Measurements from ENCODE around the gene LNP1. TPM values are rescaled to one million over a fixed set of nuclear protein-coding genes. Genes with fewer than 3 reads are reported as not detected.

The LNP1 gene
- total and polyA plus RNA-seq, 2 of the 13 experiments (the other 11 are each of a cell fraction or from before 2014, with no cell fraction given) = 3.6 to 7.0 TPM

DNA sequence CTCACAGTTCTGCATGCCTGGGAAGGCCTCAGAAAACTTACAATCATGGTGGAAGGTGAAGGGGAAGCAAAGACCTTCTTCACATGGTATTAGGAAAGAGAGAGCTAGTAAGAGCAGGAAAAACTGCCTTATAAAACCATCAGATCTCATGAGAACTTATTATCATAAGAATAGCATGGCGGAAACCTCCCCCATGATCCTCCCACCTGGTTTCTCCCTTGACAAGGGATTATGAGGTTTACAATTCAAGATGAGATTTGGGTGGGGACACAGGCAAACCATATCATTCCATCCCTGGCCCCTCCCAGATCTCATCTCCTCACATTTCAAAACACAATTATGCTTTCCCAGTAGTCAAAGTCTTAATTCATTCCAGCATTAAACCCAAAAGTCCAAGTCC, 56.5 kb downstream of the LNP1 start:
- POLR2A ChIA-PET = no interaction called here
- Histone ChIP-seq H3K9ac (ENCODE audit: insufficient read depth, low read depth, low read length) (no peak overlapping the region), H3K9me3 (ENCODE audit: low read length) (no peaks in the 10 kb centered on the region), H3K4me1 (ENCODE audit: insufficient read depth, low read length) (no peaks in the 10 kb centered on the region), H3K4me3 (replicated peaks in 1 of 3; ENCODE audit: insufficient read depth in 1 of 3, low read depth in 2 of 3, low read length in 3 of 3) (no peak overlapping the region), H4K20me1 (ENCODE audit: insufficient read depth, low read length) (no peaks in the 10 kb centered on the region), H3K27ac (ENCODE audit: extremely low read length, insufficient read depth, low read length) (no peak overlapping the region), H3K36me3 (replicated peaks in 1 of 2; ENCODE audit: control insufficient read depth in 1 of 2, insufficient read depth in 2 of 2, low read length in 2 of 2) (no peaks in the 10 kb centered on the region), H3K4me2 (ENCODE audit: low read depth, low read length) (no peak overlapping the region), H3K27me3 (ENCODE audit: control insufficient read depth in 1 of 2, insufficient read depth in 2 of 2, low read length in 2 of 2) (no peaks in the 10 kb centered on the region), H3K79me2 (ENCODE audit: insufficient read depth, low read length) (no peaks in the 10 kb centered on the region), H2AFZ (ENCODE audit: low read length) (no peak overlapping the region)
- WGBS (ENCODE audit: low lambda C conversion rate) = 100% methylated on average over 1 of the region's 1 CpG
- no TSS peak for BruUV-seq (replicated peaks)
- CTCF ChIA-PET (ENCODE audit: low intra/inter-chr PET ratio, low total read pairs) = no interaction called here
- TF ChIP-seq RARG (CRISPR knock-in tag; IDR thresholded peaks at IDR 0.05; ENCODE audit: low read depth) = no peak
- no peak for TF ChIP-seq ZFP36L2 (CRISPR knock-in tag; IDR thresholded peaks at IDR 0.05)
- TF ChIP-seq, protein P1, sequence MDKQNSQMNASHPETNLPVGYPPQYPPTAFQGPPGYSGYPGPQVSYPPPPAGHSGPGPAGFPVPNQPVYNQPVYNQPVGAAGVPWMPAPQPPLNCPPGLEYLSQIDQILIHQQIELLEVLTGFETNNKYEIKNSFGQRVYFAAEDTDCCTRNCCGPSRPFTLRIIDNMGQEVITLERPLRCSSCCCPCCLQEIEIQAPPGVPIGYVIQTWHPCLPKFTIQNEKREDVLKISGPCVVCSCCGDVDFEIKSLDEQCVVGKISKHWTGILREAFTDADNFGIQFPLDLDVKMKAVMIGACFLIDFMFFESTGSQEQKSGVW (CRISPR knock-in tag; IDR thresholded peaks at IDR 0.05; ENCODE audit: borderline replicate concordance) = no peak
- TF ChIP-seq ZNF781 (CRISPR knock-in tag; IDR thresholded peaks at IDR 0.05; ENCODE audit: borderline replicate concordance, not compliant biosample characterization) = no peak
- TF ChIP-seq, protein P2, sequence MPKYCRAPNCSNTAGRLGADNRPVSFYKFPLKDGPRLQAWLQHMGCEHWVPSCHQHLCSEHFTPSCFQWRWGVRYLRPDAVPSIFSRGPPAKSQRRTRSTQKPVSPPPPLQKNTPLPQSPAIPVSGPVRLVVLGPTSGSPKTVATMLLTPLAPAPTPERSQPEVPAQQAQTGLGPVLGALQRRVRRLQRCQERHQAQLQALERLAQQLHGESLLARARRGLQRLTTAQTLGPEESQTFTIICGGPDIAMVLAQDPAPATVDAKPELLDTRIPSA (CRISPR knock-in tag; IDR thresholded peaks at IDR 0.05; ENCODE audit: borderline replicate concordance) = no peak
- TF ChIP-seq ZNF644 (CRISPR knock-in tag; IDR thresholded peaks at IDR 0.05; ENCODE audit: low read depth) = no peak
- TF ChIP-seq PLRG1 (conservative IDR thresholded peaks at IDR 0.05) = no peak
- TF ChIP-seq RBM39 (IDR thresholded peaks at IDR 0.05; ENCODE audit: low read depth, low read length, poor library complexity, severe bottlenecking) = no peak
- TF ChIP-seq ZBTB3 (CRISPR knock-in tag; IDR thresholded peaks at IDR 0.05; ENCODE audit: borderline replicate concordance, low read depth) = no peak
- no peak for TF ChIP-seq POLR2AphosphoS5 (IDR thresholded peaks at IDR 0.05; ENCODE audit: low read depth, low read length)
- TF ChIP-seq KDM4B (CRISPR knock-in tag; IDR thresholded peaks at IDR 0.05) = no peak
- TF ChIP-seq KLF16 (CRISPR knock-in tag; IDR thresholded peaks at IDR 0.05) = no peak
- no peak for TF ChIP-seq ZNF720 (CRISPR knock-in tag; IDR thresholded peaks at IDR 0.05)
- TF ChIP-seq HNF4G (IDR thresholded peaks at IDR 0.05; ENCODE audit: borderline replicate concordance, low read depth, low read length) = no peak
- no peak for TF ChIP-seq HNF4G (CRISPR knock-in tag; IDR thresholded peaks at IDR 0.05; ENCODE audit: borderline replicate concordance, low read depth)
- no peak for TF ChIP-seq KAT7 (CRISPR knock-in tag; IDR thresholded peaks at IDR 0.05; ENCODE audit: borderline replicate concordance)
- TF ChIP-seq SCMH1 (CRISPR knock-in tag; IDR thresholded peaks at IDR 0.05; ENCODE audit: borderline replicate concordance) = no peak
- TF ChIP-seq CREBL2 (CRISPR knock-in tag; IDR thresholded peaks at IDR 0.05; ENCODE audit: borderline replicate concordance) = no peak
- no peak for TF ChIP-seq ZNF652 (CRISPR knock-in tag; IDR thresholded peaks at IDR 0.05; ENCODE audit: borderline replicate concordance, low read depth)
- no peak for TF ChIP-seq TCF7L2 (IDR thresholded peaks at IDR 0.05; ENCODE audit: low read depth, low read length)
- no peak for TF ChIP-seq ZNF577 (CRISPR knock-in tag; IDR thresholded peaks at IDR 0.05; ENCODE audit: borderline replicate concordance, low read depth)
- intact Hi-C loops (cut with micrococcal nuclease; ENCODE audit: unreplicated experiment) = no loop called here
- in situ Hi-C loops (cut with HindIII; ENCODE audit: extremely low pct_ligation_motif_present, low pct_unique_long_range_greater_than_20kb) = loop anchor here (25.0 kb wide), 1 partner anchor 254 kb away; the partner anchor contains the start of gene TFG
- FAIRE-seq = no peak
- DNase-seq (ENCODE audit: low spot score) = no peak
- ATAC-seq = no peak
